GM12872 (cell line): Measurements from ENCODE around the gene HECA.

ENCODE experiments used
- CTCF ChIP-seq: IDR thresholded peaks from 3 replicates; pipeline ENCODE4 v1.5.1; 2011; ENCODE audit warnings: low read depth, mild to moderate bottlenecking, low read length, moderate library complexity; ENCODE audit not compliant: insufficient read depth

Gene HECA

GRCh38 chr6:139126931-139127330 lies 7.9 kb upstream of the HECA start:
- no peak for TF ChIP-seq CTCF

GRCh38 chr6:139129284-139129683 lies 5.6 kb upstream of the HECA start:
- no peak for TF ChIP-seq CTCF

- TF ChIP-seq CTCF: no peak
These were observed 3.1 kb upstream of the HECA start for GRCh38 chr6:139131736-139132280.

- no peak for TF ChIP-seq CTCF
These were observed 1.4 kb upstream of the HECA start for GRCh38 chr6:139133262-139134063.

- no peak for TF ChIP-seq CTCF
These were observed 850 bp upstream of the HECA start for GRCh38 chr6:139134064-139134395.

GRCh38 chr6:139135578-139136545 lies 982 bp downstream of the HECA start:
- TF ChIP-seq CTCF: no peak

GRCh38 chr6:139137706-139138105 lies 2.8 kb downstream of the HECA start:
- TF ChIP-seq CTCF: no peak
